ENCODE measurements around the gene CSGALNACT2. TPM values are rescaled to one million over a fixed set of nuclear protein-coding genes. Genes with fewer than 3 reads are reported as not detected.

CSGALNACT2 gene
- total and polyA plus RNA-seq, 2 of the 13 experiments (the other 11 are each of a cell fraction or from before 2014, with no cell fraction given), result 3.3 to 7.1 TPM

GRCh38 chr10:43119416-43120115 lies 18.7 kb upstream of the CSGALNACT2 start:
- in situ Hi-C loops (cut with HindIII; ENCODE audit: extremely low pct_ligation_motif_present, low pct_unique_long_range_greater_than_20kb), result no loop called here
- intact Hi-C loops (cut with micrococcal nuclease; ENCODE audit: unreplicated experiment), result no loop called here
- no TSS peak for BruUV-seq (replicated peaks)
- Histone ChIP-seq H3K9ac (ENCODE audit: insufficient read depth, low read depth, low read length) (no peak overlapping the region), H3K9me3 (ENCODE audit: low read length) (no peaks in the 10 kb centered on the region), H3K36me3 (replicated peaks in 1 of 2; ENCODE audit: control insufficient read depth in 1 of 2, insufficient read depth in 2 of 2, low read length in 2 of 2) (no peaks in the 10 kb centered on the region), H3K4me2 (ENCODE audit: low read depth, low read length) (no peak overlapping the region), H3K27ac (ENCODE audit: extremely low read length, insufficient read depth, low read length) (no peak overlapping the region), H3K4me3 (replicated peaks in 1 of 3; ENCODE audit: insufficient read depth in 1 of 3, low read depth in 2 of 3, low read length in 3 of 3) (no peak overlapping the region), H4K20me1 (ENCODE audit: insufficient read depth, low read length) (no peaks in the 10 kb centered on the region), H3K27me3 (ENCODE audit: control insufficient read depth in 1 of 2, insufficient read depth in 2 of 2, low read length in 2 of 2) (peaks cover 3 to 56% of the 10 kb centered on the region in 2 experiments), H3K4me1 (ENCODE audit: insufficient read depth, low read length) (no peaks in the 10 kb centered on the region), H2AFZ (ENCODE audit: low read length) (no peak overlapping the region), H3K79me2 (ENCODE audit: insufficient read depth, low read length) (no peaks in the 10 kb centered on the region)
- FAIRE-seq (no peak), ATAC-seq (no peak), DNase-seq (ENCODE audit: low spot score) (no peak)
- CTCF ChIA-PET (ENCODE audit: low intra/inter-chr PET ratio, low total read pairs), result no interaction called here
- POLR2A ChIA-PET, result no interaction called here
- TF ChIP-seq ATF6 (CRISPR knock-in tag; conservative IDR thresholded peaks at IDR 0.05), result no peak
- no peak for TF ChIP-seq FOXA1 (IDR thresholded peaks at IDR 0.05)
- no peak for TF ChIP-seq FOXA1 (CRISPR knock-in tag; IDR thresholded peaks at IDR 0.05)
- no peak for TF ChIP-seq TAF15 (IDR thresholded peaks at IDR 0.05; ENCODE audit: low read depth, low read length, poor library complexity, severe bottlenecking)
- no peak for TF ChIP-seq ZNF282 (IDR thresholded peaks at IDR 0.05; ENCODE audit: partially characterized antibody)
- WGBS (ENCODE audit: low lambda C conversion rate), result 46% methylated on average over 18 of the region's 31 CpGs

Data from HepG2 (cell line).